ENCODE measurements around the gene HUWE1. TPM values are rescaled to one million over a fixed set of nuclear protein-coding genes. Genes with fewer than 3 reads are reported as not detected.

Gene HUWE1
- total and polyA plus RNA-seq, 11 donors = 34.7 to 222 (median 162) TPM

- H3K36me3 ChIP-seq = peaks cover 0 to 87% (median 59%) of the 10 kb centered on the region in 9 donors
- peaks cover 0 to 4% (median 0%) of the 10 kb centered on the region in 9 donors for H3K27me3 ChIP-seq
- no peaks in the 10 kb centered on the region for H3K9me3 ChIP-seq
- intact Hi-C loops (cut with DNase I) = no loop called here
- DNase-seq (no peak), ATAC-seq (no peak)
- H3K4me1 ChIP-seq = peaks cover 0 to 42% (median 3%) of the 10 kb centered on the region in 12 donors
- H3K27ac ChIP-seq = no peak overlapping the region
- 58 to 66% (median 65%) methylated on average over 2 of the region's 2 CpGs for WGBS, 4 donors
- TF ChIP-seq POLR2A (IDR thresholded peaks at IDR 0.05) = no peak
- TF ChIP-seq CTCF (IDR thresholded peaks at IDR 0.05) = no peak
- H3K4me3 ChIP-seq = no peak overlapping the region
Measured at GRCh38 chrX:53674581-53674980, 11.9 kb downstream of the HUWE1 start.

- TF ChIP-seq CTCF (IDR thresholded peaks at IDR 0.05) (no peak), POLR2A (IDR thresholded peaks at IDR 0.05) (no peak)
- Histone ChIP-seq H3K36me3 (peaks cover 0 to 49% (median 29%) of the 10 kb centered on the region in 9 donors), H3K9me3 (no peaks in the 10 kb centered on the region), H3K4me1 (peaks cover 0 to 45% (median 7%) of the 10 kb centered on the region in 12 donors), H3K27ac (peak overlapping the region in 3 of 12 donors; percentile 2 to 25 (median 13)), H3K27me3 (peaks cover 0 to 4% (median 0%) of the 10 kb centered on the region in 9 donors), H3K4me3 (no peak overlapping the region)
- DNase-seq (no peak), ATAC-seq (no peak)
- intact Hi-C loops (cut with DNase I) = no loop called here
Measured at GRCh38 chrX:53669258-53669657, 17.3 kb downstream of the HUWE1 start.

GRCh38 chrX:53666171-53666570 is 20.3 kb downstream of the HUWE1 start:
- peak overlapping the region in 3 of 12 donors; percentile 10 to 24 (median 24) for H3K27ac ChIP-seq
- H3K4me3 ChIP-seq = no peak overlapping the region
- no peaks in the 10 kb centered on the region for H3K9me3 ChIP-seq
- H3K36me3 ChIP-seq = peaks cover 0 to 41% (median 19%) of the 10 kb centered on the region in 9 donors
- TF ChIP-seq CTCF (IDR thresholded peaks at IDR 0.05) (no peak), POLR2A (IDR thresholded peaks at IDR 0.05) (no peak)
- intact Hi-C loops (cut with DNase I) = no loop called here
- no peak for DNase-seq
- 26 to 68% (median 51%) methylated on average over 1 of the region's 1 CpG for WGBS, 4 donors
- H3K4me1 ChIP-seq = peaks cover 0 to 42% (median 7%) of the 10 kb centered on the region in 12 donors
- no peaks in the 10 kb centered on the region for H3K27me3 ChIP-seq
- peak in 1 of 4 donors; percentile 41 for ATAC-seq

- DNase-seq = no peak
- no peak for TF ChIP-seq POLR2A (IDR thresholded peaks at IDR 0.05)
- no peak for TF ChIP-seq CTCF (IDR thresholded peaks at IDR 0.05)
- Histone ChIP-seq H3K27ac (no peak overlapping the region), H3K27me3 (no peaks in the 10 kb centered on the region), H3K36me3 (peaks cover 0 to 22% (median 11%) of the 10 kb centered on the region in 9 donors), H3K4me1 (peaks cover 0 to 8% (median 0%) of the 10 kb centered on the region in 12 donors), H3K9me3 (no peaks in the 10 kb centered on the region), H3K4me3 (no peak overlapping the region)
- no peak for ATAC-seq
- intact Hi-C loops (cut with DNase I) = no loop called here
- WGBS, 4 donors = 57 to 74% (median 70%) methylated on average over 3 of the region's 3 CpGs
Measured at GRCh38 chrX:53660004-53660403, 26.5 kb downstream of the HUWE1 start.

Measured in heart left ventricle (tissue), 16 donors.